HG02610 (cell line): ENCODE data around the gene AR.

ENCODE experiments used
- ATAC-seq: cut with Tn5 transposase; IDR thresholded peaks from one replicate; pipeline ENCODE4 v1.9.1; 2021; ENCODE audit warnings: mild to moderate bottlenecking, moderate library complexity; ENCODE audit not compliant: unreplicated experiment

Gene AR

DNA sequence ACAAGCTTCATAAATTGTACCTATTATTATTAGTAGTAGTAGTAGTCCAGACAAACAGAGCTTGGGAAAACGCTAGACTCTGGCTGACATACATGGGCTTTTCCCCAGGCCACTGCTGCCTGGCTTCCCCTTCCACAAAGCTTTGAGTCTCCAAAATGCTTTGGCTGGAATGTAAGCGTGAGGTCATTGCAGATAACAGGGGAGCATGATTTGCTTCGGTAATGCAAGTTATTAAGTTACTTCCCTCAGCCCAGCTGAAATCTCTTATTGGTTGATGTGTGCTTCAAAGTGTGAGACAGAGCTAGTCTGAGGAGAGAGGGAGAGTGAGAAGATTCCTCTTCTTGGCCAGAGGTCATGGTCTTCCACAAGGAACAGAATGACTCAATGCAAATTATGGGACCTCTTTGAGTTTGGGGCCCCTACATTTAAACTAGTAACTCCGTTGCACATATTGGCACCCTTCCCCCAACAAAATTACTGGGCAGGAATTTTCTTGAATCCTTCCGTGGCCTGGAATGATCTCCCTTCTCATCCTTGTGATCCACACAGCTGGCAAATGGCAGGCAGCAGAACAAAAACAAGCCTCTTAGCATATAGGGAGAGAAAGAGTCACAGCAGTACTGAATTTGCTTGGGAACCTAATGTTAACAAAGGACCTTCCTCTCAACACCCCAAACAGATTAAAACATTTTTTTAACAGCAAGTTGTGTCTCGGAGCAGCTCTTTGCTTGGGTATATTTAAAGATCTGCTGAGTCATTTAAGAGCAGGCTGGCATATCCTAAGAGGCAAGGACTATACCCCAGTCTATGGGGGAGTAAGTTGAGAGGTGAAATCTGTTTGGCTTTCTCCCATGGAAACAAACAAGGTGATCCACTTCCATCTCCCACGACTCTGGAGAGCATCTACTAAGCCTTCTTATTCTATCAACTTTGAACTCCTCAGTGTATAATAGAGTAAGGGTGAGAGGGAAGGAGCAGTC, 19.9 kb downstream of the AR start:
- no peak for ATAC-seq

DNA sequence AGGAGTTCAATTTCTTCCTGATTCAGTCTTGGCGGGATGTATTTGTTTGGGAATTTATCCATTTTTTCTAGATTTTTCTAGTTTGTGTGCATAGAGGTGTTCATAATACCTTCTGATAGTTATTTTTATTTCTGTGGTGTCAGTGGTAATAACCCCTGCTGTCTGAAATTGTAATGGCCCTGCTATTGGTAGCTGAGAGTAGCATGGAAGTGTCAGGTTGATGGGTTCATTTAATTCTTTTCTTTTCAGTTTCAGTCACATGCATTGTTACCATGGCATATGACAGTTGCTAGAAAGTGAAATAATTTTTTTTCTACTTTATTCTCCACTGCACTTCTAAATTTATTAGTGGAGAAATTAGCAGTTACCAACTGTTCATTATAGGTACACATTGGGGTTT, 20.7 kb downstream of the AR start:
- ATAC-seq, result no peak

- no peak for ATAC-seq
These were observed 24.9 kb downstream of the AR start for GRCh38 chrX:67568769-67569168.

GRCh38 chrX:67570839-67571238, 27.0 kb downstream of the AR start:
- ATAC-seq, result no peak

DNA sequence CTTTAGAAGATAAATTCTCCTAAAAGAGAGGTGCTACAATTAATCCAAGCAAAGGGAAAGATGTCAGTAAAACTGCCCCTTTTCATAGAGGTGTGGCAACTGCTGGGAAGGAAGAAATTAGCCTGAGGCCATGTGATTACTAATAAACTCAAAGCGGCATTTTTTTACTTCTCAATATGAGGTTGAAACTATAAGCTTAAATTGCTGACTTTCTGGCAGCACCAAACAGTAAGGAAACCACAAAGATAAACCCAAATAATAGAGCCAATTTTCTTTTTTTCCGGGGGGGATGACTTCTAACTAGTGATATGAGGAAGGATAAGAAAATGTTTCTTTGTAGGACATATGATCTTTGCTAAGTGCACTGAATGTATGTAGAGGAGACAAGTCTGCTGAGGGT, 30.9 kb downstream of the AR start:
- no peak for ATAC-seq

DNA sequence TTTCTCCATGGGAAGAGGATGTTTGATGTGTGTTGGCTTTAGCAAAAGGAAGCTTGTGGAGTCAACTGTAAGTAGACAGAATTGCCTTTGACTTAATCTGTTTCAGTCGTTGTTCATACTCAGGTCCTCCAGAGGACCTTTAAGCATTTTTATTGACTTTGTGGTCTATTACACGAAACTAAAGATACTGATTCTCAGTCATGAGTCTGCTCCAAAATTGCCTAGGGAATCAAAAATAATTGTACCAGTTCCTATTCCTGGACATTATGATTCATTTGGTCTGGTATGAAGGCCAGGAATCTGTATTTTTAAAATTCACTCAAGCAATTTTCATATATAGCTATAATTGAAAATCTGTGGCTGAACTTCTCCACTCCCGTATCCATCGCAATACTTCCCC, 38.6 kb downstream of the AR start:
- ATAC-seq, result no peak

DNA sequence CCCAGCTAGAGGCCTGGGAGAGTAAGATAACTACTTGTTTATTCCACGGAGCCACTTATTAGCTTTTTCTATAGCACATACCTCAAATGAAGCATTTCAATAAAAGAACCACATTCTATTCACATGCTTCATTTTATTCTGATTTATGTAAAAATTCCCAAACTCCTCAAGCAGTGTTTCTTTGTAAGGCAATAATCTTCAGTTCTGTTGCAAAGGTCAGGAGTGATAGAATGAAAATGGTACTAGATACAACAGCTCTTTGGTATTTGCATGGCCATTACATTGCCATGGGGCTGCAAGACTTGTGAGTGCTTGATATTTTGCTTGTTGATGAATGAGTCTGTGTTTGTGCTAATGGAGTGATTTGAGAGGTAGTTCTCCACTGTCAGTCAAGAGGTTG, 39.4 kb downstream of the AR start:
- no peak for ATAC-seq

DNA sequence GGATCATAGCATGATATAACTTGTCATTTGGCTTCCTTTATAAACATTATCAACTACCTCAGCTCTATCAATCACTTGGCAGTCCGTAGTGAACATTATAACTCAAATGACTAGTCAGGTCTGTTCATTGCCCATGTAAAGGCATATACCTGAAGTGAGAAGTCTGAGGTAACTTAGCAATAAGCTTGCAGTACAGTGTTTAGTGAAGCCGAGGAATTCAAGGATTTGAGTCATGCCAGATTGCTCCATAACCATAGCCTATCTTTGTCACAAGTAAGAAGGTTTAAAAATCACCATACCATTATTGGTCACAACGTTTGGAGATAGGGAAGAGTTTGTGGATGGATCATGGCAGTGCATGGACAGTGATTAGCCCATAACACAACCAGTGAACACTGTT, 41.6 kb downstream of the AR start:
- ATAC-seq, result no peak

- no peak for ATAC-seq
These were observed 44.3 kb downstream of the AR start for GRCh38 chrX:67587946-67588624.

GRCh38 chrX:67596839-67597790, 53.3 kb downstream of the AR start:
- ATAC-seq, result no peak

DNA sequence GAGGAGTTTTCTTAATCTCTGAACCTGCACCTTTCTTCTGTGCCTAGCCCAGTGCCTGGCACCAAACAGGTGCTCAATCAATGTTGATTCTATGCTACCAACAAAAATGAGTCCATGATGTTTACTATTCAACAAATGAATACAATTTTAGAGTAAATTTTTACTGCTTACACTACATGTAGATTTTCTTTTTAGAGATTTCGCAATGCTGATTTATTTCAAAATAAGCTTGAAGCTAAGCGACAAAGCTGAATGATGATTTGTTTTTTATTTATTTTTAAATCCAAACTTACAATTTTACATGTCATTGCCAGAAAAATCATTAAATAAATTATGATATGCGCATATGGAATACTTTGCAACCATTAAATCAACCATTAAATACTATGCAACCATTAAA, 55.7 kb downstream of the AR start:
- ATAC-seq, result no peak

- no peak for ATAC-seq
These were observed 58.0 kb downstream of the AR start for GRCh38 chrX:67601771-67602170.

- ATAC-seq, result no peak
These were observed 61.3 kb downstream of the AR start for GRCh38 chrX:67604979-67605703.

DNA sequence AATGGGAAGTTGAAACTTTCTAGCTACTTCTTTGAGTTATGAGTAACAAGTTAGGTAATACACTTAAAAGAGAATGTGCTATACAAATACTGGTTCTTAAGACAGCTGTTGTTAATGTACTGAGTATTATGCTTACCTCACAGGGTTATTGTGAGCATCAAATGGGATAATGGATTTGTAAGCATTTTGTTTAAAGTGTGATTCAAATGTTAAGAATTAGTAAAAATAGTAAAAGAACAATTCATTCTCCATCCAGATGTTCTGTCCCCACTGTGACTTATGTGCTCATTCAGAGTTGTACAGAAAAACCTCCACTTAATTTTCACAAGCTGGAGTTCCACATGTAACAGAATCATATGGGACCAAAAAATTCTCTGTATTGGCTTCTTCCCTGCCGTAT, 63.6 kb downstream of the AR start:
- ATAC-seq, result no peak

GRCh38 chrX:67610282-67610681, 66.5 kb downstream of the AR start:
- ATAC-seq, result no peak

GRCh38 chrX:67612231-67612630, 68.4 kb downstream of the AR start:
- no peak for ATAC-seq

GRCh38 chrX:67613366-67613765, 69.5 kb downstream of the AR start:
- ATAC-seq, result no peak

DNA sequence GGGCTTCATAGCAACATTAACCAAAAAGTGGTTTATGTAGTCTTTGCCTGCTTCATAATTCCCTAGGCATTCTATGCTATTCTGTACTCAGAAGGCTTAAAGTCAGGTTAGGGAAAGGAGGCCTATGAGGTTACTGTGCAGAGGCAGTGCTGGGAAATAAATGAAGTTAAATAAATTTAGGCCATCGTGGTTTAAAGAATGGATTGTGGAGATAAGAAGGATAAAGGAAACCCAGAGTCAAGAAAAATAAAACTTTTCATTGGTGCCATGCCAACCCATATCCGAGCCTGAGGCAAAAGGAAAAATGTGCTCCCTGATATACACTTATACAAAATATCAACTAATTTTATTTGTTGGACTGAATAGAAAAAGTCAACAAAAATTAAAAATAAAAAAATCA, 70.2 kb downstream of the AR start:
- ATAC-seq, result no peak

DNA sequence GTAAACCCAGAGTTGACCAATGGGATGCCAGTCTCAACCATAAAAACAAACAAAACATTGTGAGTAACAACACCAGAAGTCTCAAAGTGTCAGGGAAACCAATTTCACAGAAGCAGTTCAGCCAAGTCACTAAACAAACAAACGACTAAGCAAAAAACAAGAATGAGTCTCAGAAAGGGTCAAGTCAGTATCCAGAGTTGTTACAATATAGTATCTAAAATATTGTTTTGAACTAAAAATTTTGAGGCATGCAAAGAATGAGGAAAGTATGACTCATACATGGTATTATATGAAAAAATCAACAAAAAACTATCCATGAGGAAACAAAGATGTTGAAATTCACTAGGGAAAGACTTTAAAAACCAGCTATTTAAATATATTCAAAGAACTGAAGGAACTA, 70.6 kb downstream of the AR start:
- no peak for ATAC-seq

GRCh38 chrX:67619253-67619652, 75.4 kb downstream of the AR start:
- ATAC-seq, result peak; percentile 72
